T-helper 22 cell (primary cell): ENCODE data around the gene CCDC13.

ENCODE experiments used
- DNase-seq: peaks from one replicate; pipeline ENCODE4 v3.0.0-alpha.2; 2020; ENCODE audit warnings: low read depth

CCDC13 gene

DNA sequence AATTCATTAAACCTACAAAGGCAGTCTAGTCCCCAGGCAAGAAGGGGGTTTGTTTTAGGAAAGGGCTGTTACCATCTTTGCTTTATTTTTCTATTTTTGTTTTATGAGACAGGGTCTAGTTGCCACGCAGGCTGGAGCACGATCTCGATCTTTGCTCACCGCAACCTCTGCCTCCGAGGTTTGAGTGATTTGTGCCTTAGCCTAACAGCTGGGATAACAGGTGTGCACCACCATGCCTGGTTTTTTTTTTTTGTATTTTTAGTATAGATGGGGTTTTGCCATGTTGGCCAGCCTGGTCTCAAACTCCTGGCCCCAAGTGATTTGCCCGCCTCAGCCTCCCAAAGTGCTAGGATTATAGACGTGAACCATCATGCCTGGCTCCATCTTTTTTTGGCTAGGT lies 26.3 kb upstream of the CCDC13 start:
- DNase-seq: no peak

DNA sequence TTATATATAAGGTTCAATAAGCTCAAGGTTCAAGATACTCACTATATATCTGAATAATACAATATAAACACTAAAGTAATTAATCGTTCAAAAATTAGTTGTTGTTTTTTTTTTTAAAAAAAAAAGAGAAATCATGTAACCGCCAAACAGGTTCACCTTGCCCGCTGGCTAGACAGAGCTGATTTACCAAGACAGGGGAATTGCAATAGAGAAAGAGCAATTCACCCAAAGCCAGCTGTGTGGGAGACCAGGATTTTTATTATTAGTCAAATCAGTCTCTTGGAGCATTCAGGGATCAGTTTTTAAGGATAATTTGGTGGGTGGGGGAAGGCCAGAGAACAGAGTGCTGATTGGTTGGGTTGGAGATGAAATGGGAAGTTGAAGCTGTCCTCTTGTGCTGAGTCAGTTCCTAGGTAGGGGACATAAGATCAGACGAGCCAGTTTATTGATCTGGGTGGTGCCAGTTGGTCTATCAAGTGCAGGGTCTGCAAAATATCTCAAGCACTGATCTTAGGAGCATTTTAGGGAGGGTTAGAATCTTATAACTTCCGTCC lies 23.4 kb upstream of the CCDC13 start:
- DNase-seq: no peak

DNA sequence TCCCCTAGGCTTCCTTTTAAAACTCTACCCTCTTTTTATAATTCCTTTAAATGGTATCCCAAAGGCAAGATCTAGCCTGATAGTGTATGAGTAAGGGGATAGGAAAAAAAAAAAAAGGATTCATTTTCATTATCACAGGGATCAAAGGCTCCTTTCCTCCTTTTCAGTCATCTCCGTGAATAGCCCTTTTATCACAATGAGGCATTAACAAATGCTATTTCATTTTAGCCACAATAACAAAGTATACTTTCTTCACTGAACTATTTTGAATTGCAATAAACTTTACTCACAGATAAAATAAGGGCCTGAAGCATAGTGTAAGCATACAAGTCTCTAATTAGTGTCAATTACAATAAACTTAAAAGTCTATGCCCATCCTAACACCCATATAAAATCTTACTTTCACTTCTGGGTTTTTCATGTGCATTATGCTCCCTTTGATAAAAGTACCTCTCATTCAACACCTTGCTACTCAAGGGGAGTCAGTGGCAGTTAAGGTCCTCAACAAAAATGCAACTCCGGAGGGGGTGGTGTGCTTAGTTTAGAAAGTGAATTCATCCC lies 22.6 kb upstream of the CCDC13 start:
- no peak for DNase-seq

DNA sequence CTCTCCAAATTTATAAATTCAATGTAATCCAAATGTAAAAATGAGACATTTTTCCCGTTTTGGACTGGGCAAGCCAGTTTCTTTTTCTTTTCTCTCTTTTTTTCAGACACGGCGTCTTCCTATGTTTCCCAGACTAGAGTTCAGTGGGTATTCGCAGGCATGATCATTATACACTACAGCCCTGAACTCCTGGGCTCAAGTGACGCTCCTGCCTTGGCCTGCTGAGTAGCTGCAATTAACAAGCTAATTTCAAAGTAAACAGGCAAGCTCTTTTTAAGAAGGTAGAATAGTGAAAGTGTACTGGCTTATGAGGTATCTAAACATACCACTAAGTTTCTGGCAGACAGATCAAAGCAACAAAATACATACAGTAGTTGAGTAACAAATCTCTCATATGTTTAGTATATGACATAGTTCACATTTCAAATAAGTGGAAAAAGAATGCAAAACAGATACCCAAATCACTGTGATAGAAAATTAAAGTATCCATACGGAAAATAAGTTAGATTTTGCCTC lies 17.7 kb upstream of the CCDC13 start:
- no peak for DNase-seq

DNA sequence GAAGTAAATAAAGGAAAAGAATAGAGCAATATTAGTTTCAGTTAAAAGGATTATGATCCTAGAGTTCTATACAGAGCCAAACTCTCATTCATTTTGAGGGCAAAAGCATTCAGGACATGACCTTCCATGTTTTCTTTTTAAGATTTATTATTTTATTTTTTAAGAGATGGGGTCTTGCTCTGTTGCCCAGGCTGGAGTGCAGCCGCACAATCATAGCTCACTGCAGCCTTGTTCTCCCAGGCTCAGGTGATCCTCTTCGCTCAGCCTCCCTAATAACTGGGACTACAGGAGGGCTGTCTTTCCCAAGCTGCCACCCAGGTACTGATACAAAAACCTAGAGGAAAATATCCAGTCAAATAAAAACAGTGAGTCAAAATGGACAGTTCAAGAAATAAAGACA lies 13.6 kb upstream of the CCDC13 start:
- no peak for DNase-seq

DNA sequence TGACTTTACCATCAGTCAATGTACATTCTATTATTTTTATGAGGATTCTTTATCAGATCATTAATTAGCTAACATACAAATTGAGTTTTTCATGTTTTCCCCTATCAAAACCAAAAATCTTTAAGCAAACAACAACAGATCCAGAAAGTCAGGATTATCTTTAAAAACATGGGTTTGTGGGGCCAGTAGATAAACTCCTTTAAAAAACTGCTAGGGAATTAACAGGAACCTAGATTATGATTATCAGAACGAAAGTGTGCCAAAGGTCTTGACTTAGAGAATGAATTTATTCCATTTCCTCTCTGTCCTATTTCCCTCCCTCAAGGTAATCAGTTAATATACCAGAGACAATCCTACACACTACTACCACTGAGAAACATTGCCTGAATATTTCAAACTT lies 13.2 kb upstream of the CCDC13 start:
- DNase-seq: no peak

DNA sequence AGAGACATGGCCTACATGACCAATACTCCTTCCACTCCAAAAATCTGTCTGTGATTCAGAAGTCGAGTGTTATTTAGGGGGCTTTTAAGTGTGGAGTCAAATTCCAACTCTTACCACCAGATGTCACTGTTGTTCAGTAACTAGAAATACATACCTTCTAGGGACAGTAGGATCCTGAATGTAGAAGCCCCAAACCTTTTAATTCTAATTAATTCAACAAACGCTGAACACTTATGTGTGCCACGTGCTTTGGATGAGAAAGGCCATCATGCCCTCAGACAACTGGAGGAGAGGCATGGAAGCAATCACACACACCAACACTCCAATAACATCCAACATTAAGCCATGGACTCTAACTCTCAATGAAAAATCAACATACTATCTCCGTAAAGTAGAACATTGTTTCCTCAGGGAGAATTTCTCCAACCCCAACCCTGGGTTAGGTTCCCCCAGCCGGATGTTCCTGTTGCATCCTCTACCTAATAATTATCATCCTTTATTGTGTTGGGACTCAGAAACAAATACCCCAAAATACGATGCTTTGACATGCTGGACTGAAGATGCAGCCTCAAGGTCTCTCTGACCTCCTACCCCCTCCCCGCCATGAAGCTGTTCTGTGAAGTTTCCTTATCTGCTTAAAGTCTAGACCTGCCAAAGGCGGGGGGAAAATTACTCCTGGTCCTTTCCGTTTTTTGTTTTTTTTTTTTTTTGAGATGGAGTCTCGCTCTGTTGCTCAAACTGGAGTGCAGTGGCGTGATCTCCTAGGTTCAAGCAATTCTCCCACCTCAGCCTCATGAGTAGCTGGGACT lies 8.0 kb upstream of the CCDC13 start:
- no peak for DNase-seq

DNA sequence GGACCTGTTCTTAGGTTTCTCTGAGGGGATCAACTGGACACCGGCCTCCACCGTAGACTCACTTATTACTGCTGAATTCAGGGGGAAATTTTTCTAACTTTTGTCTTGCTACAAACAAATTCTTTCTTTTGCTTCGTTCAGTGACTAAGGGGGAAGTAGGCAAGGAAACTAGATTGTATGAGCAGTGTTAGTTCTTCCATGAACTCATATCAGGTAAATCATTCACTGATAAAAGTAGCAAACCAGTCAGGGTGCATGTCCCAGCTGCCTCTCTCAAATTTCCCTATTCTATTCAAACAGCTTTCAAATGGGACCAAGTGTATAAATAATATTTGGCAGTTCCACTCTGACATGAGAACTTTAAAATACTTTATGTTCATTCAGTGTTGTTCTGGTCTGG lies 7.3 kb upstream of the CCDC13 start:
- no peak for DNase-seq

DNA sequence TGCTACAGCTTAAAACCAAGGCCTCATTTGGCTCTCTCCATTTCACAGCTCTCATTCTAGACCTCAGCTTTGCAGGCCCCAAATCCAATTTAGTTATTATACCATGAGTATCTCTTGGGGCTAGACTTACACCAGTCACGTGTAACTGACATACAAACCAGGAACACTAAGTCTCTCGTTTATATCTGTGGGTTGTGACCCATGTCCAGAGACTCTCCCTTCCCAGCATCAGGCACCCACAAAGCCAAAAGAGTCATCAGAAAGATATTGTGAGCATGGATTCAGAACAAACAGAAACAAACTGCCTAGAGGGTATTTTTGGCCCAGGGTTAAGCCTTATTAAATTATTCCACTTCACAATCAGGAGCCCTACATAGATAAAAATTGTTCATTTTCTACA lies 5.6 kb upstream of the CCDC13 start:
- DNase-seq: no peak

DNA sequence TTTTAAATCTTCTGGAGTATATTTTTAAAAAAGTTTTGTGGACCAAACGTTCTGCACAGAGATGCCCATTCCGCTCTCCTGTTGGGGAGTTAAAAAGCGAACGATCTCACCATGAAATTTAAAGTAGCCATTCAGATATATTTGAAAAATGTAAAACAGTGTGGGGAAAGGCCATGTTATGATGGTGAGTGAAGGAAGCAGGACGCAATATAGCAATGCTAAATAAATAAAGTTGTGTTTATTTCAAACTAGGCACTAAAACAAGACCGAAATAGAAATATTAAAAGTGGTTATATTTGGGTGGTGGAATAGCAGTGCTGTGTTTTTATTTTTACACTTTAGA lies 327 bp upstream of the CCDC13 start:
- DNase-seq: no peak

DNA sequence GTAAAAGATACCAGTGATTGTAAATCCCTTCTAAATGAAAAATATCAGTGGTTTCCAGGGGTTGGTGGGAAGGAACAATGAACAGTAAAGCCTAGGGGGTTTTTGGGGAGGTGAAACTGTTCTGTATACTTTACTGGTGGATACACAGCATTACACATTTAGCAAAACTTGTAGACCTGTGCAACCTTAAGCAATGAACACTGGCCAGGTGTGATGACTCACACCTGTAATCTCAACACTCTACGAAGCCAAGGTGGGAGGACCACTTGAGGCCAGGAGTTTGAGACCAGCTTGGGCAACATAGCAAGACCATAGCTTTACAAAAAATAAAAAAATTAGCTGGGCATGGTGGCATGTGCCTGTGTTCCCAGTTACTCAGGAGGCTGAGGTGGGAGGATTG lies 1.8 kb downstream of the CCDC13 start:
- no peak for DNase-seq

DNA sequence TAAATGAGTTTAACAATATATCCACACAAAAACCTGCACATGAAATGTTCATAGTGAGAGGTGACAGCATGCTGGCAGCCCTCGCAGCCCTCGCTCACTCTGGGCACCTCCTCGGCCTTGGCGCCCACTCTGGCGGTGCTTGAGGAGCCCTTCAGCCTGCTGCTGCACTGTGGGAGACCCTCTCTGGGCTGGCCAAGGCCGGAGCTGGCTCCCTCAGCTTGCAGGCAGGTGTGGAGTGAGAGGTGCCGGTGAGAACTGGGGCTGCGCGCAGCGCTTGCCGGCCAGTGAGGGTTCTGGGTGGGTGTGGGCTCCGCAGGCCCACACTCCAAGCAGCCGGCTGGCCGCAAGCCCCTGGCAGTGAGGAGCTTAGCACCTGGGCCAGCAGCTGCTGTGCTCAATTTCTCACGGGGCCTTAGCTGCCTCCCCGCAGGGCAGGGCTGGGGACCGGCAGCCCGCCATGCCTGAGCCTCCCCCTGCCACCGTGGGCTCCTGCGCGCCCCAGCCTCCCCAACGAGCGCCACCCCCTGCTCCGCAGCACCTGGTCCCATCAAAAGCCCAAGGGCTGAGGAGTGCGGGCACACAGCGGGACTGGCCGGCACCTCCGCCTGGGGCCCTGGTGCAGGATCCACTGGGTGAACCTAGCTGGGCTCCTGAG lies 3.4 kb downstream of the CCDC13 start:
- no peak for DNase-seq

DNA sequence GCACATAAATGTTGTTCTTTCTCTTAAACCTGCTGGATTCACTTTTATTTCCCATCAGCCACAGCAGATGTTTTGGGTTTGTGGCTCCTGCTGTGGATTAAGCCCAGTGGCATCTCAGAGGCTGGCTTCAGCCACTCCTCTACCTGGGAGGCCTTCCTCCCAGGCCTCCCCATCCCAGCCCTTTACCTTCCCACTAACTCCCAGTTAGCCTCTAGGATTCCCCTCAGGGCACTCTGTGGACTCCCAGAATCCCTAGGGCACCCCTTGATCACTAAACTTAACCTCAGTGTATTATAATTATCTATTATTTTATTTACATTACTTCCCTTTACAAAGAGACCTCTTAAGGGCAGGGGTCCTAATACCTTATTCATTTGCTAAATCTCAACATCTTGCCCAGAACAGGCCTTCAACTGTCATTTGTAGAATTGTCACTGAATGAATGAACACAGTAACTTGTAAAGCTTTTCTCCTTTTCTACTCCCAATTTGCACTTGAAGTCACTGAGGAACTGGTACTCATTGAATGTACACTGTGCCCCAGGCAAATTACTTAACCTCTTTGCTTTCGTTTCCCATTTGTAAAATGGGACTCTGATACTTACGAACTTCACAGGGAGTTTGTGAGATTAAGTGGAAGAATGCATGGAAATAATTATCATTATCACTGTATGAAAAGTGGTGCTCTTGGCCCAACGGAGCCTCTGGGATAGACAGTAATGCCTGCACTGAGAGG lies 8.3 kb downstream of the CCDC13 start:
- no peak for DNase-seq

DNA sequence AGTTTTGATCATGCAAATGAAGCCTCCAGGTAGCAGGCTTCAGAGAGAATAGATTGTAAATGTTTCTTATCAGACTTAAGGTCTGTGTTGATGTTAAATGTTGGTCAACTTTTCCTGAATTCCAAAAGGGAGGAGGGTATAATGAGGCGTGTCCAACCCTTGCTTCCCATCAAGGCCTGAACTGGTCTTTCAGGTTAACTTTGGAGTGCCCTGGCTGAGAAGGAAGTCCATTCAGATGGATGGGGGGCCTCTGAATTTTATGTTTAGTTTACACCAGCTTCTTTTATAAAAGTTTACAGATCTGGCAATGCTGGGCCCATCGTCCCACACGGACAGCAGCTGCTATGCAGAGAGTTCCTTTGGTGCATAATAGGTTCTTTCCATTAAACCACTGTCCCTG lies 8.9 kb downstream of the CCDC13 start:
- no peak for DNase-seq

DNA sequence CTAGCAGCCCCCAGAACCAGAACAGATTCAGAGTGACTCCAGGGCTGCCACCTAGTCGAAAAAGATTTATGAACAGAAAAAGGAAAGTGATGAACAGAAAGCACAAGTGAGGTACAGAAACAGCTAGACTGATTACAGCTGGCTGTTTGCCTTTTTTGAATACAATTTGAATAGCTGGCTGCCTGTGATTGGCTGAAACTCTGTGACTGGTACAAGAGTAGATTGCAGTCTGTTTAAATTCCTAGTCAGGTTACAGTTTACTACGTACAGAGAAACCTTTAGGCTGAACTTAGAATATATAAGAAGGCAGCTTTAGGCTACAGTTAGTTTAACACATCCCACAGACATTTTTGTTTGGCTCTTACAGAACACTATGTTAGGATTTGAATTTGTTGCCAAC lies 10.0 kb downstream of the CCDC13 start:
- DNase-seq: no peak

DNA sequence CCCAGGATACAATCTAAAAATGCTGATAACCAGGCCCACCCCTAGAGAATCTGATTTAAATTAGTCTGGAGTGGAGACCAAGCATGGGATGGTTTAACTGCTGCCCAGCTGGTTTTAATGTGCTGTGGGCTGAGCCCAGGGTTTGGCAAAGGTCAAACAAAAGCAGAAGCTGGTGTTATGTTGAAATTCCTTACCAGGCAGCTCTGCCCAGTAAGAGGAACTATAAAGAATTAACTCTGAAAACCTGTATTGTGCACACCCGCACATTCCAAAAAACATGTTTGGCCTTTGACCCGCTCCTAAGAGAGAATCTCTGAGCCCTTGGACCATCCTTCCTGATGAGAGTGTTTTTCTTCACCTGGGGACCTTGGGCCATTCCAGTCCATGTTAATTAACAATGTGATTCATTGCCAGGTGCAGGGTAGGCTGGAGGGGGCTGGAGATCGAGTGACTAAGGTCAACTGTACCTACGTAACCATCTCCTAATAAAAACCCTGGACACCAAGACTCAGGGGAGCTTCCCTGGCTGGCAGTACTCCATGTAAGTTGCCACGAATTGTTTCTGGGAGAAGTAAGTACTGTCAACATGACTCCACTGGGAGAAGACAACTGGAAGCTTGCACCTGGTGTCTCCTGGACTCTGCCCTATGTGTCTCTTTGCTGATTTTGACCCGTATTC lies 10.9 kb downstream of the CCDC13 start:
- no peak for DNase-seq

DNA sequence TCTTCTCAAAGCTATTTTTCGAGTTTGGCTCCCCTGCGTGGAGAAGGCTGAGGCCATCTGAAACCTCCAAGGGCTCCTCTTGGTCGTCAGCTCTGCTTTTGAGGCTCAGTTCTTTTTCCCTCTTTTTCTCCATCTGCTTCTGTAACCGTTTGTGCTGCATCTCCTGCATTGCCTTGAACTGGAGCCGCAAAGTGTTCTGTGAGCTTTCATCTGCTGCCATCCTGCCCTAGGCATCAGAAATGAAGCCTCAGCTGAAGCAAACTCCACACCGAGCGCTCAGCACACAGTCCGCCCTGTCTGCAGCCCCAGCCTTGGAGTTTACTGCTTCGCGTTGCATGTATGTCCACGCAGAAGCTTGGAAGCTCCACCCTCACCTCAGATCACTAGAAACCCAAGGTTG lies 14.9 kb downstream of the CCDC13 start:
- no peak for DNase-seq

DNA sequence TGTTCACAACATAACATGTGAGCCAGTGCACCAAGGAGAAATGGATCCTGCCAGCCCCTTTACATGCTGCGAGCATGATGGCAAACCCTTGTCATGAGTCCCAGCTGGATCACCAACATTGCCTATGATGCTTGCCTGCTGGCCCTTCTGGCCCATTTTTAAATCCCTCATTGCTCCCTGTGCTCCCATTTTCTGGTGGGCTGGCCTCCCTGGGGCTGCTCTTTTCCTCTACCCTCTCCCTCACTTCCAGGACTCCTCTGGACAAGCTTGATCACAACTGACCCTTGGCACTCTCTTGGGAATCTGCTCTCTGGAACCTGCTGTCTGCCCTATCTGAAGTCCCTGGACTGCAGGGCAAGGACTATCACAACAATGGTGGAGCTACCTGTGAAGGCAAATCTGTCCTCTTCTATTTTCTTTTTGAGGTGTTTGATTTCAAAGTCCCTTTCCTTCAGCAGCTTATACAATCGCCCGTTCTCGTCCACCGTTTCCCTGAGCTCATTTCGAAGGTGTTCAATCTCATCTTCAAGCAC lies 16.3 kb downstream of the CCDC13 start:
- DNase-seq: no peak

DNA sequence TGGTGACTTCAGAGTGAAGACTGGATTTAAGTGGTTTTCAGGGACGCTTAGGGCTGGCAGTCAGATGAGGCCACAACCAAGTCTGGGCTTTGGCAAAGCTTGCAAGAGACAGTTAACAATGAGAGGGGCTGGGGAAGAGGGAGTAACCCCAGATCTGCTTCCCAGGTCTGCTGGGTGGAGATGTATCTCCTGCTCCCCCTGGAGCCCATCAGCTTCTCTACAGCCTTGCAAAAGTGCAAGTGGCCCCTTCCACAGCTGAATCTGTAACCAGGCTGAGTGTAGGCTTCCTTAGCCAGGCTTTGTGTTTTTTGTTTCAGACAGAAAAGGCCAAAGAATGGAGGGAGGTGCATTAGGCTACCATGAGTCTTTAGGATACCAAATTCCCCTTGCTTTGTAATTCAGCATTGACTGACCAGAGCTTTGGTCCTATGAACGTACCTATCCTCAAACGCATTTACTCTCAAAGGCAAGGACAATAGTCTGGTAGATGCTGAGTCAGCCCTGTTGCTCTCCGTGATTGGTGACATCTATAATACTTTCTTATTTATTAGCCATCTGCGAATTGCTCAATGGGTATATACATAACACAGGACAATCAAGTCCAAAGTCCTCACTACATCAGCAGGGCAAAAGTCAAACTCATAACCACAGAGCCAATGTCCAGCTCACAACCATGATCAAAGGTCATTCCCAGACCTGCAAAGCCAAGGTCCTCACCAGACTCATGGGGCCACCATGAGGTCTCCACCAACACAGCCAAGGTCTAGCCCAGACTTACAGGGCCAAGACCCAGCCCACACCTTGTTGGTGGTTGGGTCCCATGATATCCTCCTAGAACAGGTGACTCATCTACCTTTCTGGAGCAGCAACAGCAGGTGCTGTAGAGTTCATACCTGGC lies 17.1 kb downstream of the CCDC13 start:
- no peak for DNase-seq

DNA sequence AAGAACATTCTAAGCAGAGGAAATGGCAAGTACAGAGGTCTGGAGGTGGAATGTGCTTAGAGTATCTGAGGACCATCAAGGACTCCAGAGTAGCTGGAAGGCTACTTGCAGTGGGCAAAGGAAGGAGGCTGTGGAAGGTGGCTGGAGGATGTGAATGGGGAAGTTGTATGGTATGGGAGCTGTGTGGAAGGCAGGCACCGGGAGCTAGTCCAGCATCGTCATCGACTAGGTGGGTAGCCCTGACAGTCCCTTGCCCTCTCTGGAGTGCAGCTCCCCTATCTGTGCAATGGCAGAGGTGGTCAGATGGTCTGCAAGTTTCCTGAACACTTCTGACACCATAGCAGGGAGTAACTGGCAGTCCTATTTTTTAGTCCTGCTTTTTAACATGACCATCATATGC lies 19.3 kb downstream of the CCDC13 start:
- no peak for DNase-seq

DNA sequence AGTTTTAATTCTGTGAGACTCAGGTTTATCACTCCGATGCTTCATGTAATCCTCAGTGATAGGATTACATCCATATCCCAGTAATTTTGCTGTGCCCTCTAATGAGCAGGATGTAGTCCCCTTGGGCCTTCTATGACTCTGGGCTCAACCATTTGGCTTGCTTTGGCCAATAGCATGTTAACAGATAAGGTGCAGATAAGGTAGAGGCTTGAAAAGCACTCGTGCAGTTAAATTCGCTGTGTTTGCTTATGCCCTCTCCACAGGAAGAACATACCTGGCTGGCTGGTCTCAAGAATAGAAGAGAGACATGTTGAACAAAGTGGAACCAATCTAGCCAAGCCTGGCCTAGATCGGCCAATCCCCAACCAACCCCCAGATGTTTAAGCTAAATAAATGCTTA lies 20.1 kb downstream of the CCDC13 start:
- DNase-seq: no peak
